HEK293T (cell line): ENCODE results near the gene NKD2.

Experiments
- ARNT ChIP-seq: fragments of 450-650 bp; IDR thresholded peaks from 2 replicates; pipeline ENCODE4 v1.6.1; 2017; ENCODE audit warnings: mild to moderate bottlenecking
- BHLHE40 ChIP-seq: fragments of 450-650 bp; IDR thresholded peaks from 2 replicates; pipeline ENCODE4 v1.6.1; 2016; ENCODE audit warnings: mild to moderate bottlenecking, moderate library complexity, borderline replicate concordance
- CTBP1 ChIP-seq: fragments of 450-650 bp; IDR thresholded peaks from 2 replicates; pipeline ENCODE4 v1.6.1; 2016; ENCODE audit warnings: borderline replicate concordance
- ELF4 ChIP-seq: fragments of 450-650 bp; IDR thresholded peaks from 2 replicates; pipeline ENCODE4 v1.6.1; 2017; ENCODE audit warnings: antibody characterized with exemption
- FOXA1 ChIP-seq: fragments of 450-650 bp; IDR thresholded peaks from 2 replicates; pipeline ENCODE4 v1.6.1; 2016; ENCODE audit warnings: mild to moderate bottlenecking
- FOXM1 ChIP-seq: fragments of 450-650 bp; IDR thresholded peaks from 2 replicates; pipeline ENCODE4 v1.6.1; 2017; ENCODE audit warnings: mild to moderate bottlenecking, borderline replicate concordance
- HDGF ChIP-seq: fragments of 450-650 bp; IDR thresholded peaks from 2 replicates; pipeline ENCODE4 v1.6.1; 2017; ENCODE audit warnings: antibody characterized with exemption, borderline replicate concordance
- LEF1 ChIP-seq: fragments of 450-650 bp; IDR thresholded peaks from 2 replicates; pipeline ENCODE4 v1.6.1; 2017; ENCODE audit warnings: mild to moderate bottlenecking, borderline replicate concordance
- NFRKB ChIP-seq: fragments of 450-650 bp; IDR thresholded peaks from 2 replicates; pipeline ENCODE4 v1.6.1; 2016; ENCODE audit warnings: mild to moderate bottlenecking, moderate library complexity
- SP1 ChIP-seq: fragments of 450-650 bp; IDR thresholded peaks from 2 replicates; pipeline ENCODE4 v1.6.1; 2017
- SUZ12 ChIP-seq: fragments of 450-650 bp; IDR thresholded peaks from 2 replicates; pipeline ENCODE4 v1.6.1; 2016; ENCODE audit warnings: mild to moderate bottlenecking
- TARDBP ChIP-seq: fragments of 450-650 bp; IDR thresholded peaks from 2 replicates; pipeline ENCODE4 v1.6.1; 2016
- ZNF384 ChIP-seq: fragments of 450-650 bp; IDR thresholded peaks from 2 replicates; pipeline ENCODE4 v1.6.1; 2016

- TF ChIP-seq ELF4 (no peak), BHLHE40 (no peak), NFRKB (no peak), FOXM1 (no peak), ARNT (no peak), FOXA1 (no peak), SP1 (no peak), CTBP1 (no peak), SUZ12 (no peak), TARDBP (no peak), LEF1 (no peak), HDGF (no peak), ZNF384 (no peak)
These were observed 4.8 kb downstream of the NKD2 start for GRCh38 chr5:1013238-1013947.
